Retinal pigment epithelial cell (primary cell): ENCODE results near the gene SPATA2L.

Source experiments
- DNase-seq: peaks from one replicate; pipeline ENCODE4 v3.0.0-alpha.2; 2010; ENCODE audit warnings: low read depth
- H3K4me3 ChIP-seq: 2 replicates; pipeline ENCODE4 v1.5.1; 2011; ENCODE audit warnings: mild to moderate bottlenecking, low read length, control low read depth, moderate library complexity
- CTCF ChIP-seq: conservative IDR thresholded peaks from 2 replicates; pipeline ENCODE4 v1.5.1; 2011; ENCODE audit warnings: low read depth, low read length, control low read depth, inconsistent platforms

Gene SPATA2L

GRCh38 chr16:89701425-89702406, at the start of gene SPATA2L:
Gene SPATA2L, minus strand, starts transcription at chr16:89701705. Its CDS starts 473 bp downstream, at chr16:89701232.
- no peak for DNase-seq
- H3K4me3 ChIP-seq, result peak within 1 kb of the TSS; percentile 70
- no peak for TF ChIP-seq CTCF

GRCh38 chr16:89749637-89750036, 48.1 kb upstream of the SPATA2L start:
- no peak for TF ChIP-seq CTCF
- no peak for DNase-seq
- no peak overlapping the region for H3K4me3 ChIP-seq

- DNase-seq, result no peak
- no peak for TF ChIP-seq CTCF
- no peak overlapping the region for H3K4me3 ChIP-seq
Measured at GRCh38 chr16:89748921-89749320, 47.4 kb upstream of the SPATA2L start.

GRCh38 chr16:89748076-89748475, 46.6 kb upstream of the SPATA2L start:
- TF ChIP-seq CTCF, result no peak
- H3K4me3 ChIP-seq, result no peak overlapping the region
- no peak for DNase-seq

- no peak for TF ChIP-seq CTCF
- no peak overlapping the region for H3K4me3 ChIP-seq
- no peak for DNase-seq
Measured at GRCh38 chr16:89746043-89746442, 44.5 kb upstream of the SPATA2L start.

- no peak for DNase-seq
- no peak overlapping the region for H3K4me3 ChIP-seq
- no peak for TF ChIP-seq CTCF
Measured at GRCh38 chr16:89744813-89745212, 43.3 kb upstream of the SPATA2L start.

- no peak for DNase-seq
- TF ChIP-seq CTCF, result no peak
- no peak overlapping the region for H3K4me3 ChIP-seq
Measured at GRCh38 chr16:89742948-89743347, 41.4 kb upstream of the SPATA2L start.
